ENCODE measurements around the gene CADM2.

GRCh38 chr3:85161544-85161943, 202.8 kb downstream of the CADM2 start:
- TF ChIP-seq, protein P1, sequence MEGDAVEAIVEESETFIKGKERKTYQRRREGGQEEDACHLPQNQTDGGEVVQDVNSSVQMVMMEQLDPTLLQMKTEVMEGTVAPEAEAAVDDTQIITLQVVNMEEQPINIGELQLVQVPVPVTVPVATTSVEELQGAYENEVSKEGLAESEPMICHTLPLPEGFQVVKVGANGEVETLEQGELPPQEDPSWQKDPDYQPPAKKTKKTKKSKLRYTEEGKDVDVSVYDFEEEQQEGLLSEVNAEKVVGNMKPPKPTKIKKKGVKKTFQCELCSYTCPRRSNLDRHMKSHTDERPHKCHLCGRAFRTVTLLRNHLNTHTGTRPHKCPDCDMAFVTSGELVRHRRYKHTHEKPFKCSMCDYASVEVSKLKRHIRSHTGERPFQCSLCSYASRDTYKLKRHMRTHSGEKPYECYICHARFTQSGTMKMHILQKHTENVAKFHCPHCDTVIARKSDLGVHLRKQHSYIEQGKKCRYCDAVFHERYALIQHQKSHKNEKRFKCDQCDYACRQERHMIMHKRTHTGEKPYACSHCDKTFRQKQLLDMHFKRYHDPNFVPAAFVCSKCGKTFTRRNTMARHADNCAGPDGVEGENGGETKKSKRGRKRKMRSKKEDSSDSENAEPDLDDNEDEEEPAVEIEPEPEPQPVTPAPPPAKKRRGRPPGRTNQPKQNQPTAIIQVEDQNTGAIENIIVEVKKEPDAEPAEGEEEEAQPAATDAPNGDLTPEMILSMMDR (IDR thresholded peaks at IDR 0.05; ENCODE audit: insufficient read depth, low read depth, low read length) = no peak
- no peak for TF ChIP-seq EZH2 (IDR thresholded peaks at IDR 0.05; ENCODE audit: insufficient read depth, low read length)
